ENCODE measurements around the gene HCAR3.
"Not testable (repeated sequence)": the region's sequence is repeated elsewhere in the genome, so short reads cannot be mapped to it uniquely, and the experiment has no call there.

HCAR3 gene

DNA sequence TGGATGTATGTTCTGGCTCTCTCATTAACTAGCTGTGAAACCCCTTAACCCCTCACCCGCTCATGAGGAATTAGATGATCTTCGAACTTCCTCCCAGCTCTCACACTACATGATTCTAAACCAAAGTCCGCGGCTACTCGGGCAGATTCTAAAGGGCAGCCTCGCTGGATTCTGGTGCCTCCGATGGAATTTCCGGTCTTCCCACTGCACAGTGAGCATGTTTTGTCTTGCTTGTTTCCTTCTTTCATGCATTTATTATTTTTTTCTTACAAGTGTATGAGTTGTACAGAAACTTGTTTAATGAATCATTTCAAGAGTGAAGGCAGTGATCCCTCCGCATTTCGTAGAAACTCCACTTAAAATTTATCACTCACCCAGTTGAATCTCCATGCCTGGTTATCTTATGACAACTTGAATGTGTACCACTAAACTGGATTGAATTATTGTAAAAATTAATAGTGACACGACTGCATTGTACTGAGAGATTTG is 4.5 kb upstream of the HCAR3 start:
- no peak for DNase-seq

DNA sequence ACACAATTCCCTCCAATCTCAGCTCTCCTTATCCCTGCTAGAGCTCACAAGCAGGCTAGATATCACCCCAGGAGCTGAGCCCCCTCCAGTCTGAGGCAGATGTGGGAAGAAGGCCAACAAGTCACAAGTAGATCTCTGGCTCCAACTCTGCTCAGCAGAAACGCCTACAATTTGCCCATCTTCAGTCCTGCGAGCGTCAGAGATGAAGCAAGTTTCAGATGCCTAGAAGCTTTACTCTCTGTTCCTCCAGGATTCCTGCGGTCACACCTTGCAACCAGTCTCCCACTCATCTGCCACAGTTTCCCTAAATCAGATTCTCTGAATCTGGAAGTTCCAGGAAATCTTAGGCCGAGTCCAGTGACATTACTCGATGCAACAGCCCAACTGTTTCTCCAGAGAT is 1.4 kb downstream of the HCAR3 start:
- not testable (repeated sequence) for DNase-seq

DNA sequence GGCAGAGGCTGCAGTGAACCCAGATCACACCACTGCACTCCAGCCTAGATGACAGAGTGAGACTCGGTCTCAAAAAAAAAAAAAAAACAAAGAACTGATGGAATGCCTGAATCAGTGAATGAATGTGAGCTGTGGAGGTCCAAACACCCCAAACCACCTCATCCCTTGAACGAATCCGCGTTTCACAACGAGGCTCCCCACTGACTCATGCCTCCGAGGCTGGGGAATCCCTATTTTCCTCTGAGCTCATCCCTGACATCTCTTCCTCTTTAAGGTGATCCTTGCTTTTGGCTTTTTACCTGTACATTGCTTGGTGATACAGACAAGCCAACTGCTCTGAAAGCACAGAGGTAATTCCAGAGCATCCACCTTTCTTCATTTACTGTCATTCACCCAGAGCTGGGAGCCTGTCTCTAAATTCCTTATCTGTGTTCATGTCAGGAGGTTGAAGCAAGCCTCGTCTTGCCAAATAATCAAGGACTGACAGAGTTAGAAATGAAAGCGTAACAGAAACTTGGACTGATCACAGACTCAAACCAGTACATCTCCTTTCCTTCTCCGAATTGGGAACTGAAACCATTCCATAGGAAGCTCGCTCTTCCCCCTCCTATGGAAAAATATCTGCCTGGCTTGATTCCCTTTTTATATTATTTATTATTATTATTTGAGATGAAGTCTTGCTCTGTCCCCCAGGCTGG is 3.0 kb downstream of the HCAR3 start:
- not testable (repeated sequence) for DNase-seq

DNA sequence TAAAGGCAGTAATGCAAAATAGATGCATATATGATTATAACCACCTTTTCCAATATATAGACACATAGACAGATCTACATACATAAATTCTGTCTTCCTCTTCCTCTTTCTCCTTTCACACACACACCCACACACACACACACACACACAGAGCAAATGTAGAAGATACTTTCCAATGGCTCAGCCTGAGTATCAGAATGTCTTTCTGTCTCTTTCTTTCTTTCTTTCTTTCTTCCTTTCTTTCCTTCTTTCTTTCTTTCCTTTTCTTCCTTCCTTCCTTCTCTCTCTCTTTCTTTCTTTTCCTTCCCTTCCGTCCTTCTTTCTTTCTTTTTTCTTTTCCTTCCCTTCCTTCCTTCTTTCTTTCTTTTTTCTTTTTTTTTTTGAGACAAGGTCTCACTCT is 5.3 kb downstream of the HCAR3 start:
- not testable (repeated sequence) for DNase-seq

DNA sequence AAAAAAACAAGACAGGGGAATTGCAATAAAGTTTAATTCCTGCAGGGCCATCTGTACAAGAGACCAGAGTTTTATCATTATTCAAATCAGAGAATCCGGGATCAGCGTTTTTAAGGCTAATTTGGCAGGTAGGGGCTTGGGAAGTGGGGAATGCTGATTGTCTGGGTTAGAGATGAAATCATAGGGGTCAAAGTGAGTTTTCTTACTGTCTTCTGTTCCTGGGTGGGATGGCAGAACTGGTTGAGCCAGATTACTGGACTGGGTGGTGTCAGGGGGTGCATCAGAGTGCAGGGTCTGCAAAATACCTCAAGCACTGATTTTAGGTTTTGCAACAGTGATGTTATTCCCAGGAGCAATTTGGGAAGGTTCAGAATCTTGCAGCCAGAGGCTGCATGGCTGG is 6.3 kb downstream of the HCAR3 start:
- not testable (repeated sequence) for DNase-seq

DNA sequence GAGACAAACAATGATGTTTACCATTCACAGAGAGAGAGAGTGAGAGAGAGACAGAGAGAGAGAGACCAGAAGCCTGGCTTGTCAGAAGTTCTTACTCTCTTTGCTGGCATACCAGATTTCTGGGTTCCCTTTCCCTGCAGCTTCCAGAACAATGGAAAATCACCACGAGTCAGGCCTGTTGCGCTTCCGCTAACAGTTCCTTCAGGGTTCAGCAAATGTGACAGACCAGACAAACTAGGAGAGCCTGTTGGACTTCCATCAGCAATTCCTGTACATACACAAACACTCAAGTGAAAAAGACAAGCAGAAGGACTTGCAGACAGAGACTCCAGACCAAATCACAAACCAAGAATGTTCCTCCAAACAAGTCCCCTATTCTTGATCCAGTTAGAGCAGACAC is 7.3 kb downstream of the HCAR3 start:
- not testable (repeated sequence) for DNase-seq

DNA sequence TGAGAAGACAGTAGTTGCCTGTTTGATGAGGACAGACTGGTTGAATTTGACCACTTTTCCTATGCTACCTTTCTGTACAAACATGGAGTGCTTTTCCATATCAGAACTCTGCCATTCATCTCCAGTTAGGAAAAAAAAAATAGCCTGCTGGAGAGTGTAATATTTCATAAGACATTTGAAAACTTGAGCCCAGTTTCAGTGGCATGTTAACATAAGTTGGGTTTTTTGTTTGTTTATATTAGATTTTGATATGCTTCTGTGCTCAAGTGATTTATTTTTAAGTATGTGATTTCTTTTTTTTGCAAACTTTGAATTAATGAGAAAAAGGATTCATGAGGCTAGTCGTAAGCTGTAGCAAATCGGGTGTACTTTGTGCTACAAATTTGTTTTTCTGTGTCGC is 12.8 kb downstream of the HCAR3 start:
- DNase-seq, result not testable (repeated sequence)

DNA sequence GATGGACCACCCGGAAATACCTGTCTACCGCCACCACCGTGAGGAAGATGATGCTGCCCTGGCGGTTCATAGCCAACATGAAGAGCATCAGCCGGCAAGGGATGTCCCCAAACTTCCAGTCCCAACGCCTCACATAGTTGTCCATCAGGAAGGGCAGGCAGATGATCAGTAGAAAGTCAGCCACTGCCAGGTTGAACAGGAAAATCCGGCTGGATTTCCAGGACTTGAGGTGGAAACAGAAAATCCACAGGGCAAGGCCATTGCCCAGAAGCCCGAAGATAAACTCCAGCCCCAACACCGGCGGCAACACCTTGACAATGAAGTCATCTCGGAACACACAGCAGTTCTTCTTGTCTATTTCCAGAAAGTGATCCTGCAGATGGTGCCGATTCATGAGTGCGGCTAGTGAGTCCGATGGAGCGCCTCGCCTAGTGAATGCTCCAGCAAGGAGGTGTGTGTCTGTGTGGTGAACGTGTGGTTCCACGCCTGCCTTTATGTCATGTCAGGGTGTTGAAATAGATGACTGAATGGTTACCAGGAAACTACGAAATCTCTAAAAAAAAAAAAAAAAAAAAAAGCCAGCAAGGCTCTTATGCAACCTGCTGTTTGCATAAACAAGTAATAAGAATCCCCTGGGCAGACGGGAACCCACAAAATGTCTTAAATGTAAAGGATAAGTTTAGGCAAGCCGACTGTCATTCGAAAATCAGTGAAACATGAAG is 13.6 kb downstream of the HCAR3 start, which contains the start of gene HCAR2:
Gene HCAR2, minus strand, starts transcription at position 468 of the 722 bp plus-strand sequence. Its CDS starts 74 bp downstream, at position 394.
- not testable (repeated sequence) for DNase-seq

DNA sequence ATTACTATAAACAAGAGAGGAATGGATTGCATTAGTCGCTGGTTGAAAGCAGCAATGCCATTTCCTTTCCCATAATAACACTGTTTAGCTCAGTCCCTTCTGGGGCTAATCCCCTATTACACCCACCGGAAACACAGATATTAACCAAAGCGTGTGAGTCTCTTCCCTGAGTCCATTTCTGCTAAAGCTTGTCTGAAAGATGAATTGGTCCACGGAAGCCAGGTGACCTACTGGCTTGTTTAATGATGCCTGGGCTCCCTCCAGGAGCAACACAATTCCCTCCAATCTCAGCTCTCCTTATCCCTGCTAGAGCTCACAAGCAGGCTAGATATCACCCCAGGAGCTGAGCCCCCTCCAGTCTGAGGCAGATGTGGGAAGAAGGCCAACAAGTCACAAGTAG is 15.1 kb downstream of the HCAR3 start:
- DNase-seq, result not testable (repeated sequence)

DNA sequence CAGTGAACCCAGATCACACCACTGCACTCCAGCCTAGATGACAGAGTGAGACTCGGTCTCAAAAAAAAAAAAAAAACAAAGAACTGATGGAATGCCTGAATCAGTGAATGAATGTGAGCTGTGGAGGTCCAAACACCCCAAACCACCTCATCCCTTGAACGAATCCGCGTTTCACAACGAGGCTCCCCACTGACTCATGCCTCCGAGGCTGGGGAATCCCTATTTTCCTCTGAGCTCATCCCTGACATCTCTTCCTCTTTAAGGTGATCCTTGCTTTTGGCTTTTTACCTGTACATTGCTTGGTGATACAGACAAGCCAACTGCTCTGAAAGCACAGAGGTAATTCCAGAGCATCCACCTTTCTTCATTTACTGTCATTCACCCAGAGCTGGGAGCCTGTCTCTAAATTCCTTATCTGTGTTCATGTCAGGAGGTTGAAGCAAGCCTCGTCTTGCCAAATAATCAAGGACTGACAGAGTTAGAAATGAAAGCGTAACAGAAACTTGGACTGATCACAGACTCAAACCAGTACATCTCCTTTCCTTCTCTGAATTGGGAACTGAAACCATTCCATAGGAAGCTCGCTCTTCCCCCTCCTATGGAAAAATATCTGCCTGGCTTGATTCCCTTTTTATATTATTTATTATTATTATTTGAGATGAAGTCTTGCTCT is 16.4 kb downstream of the HCAR3 start:
- not testable (repeated sequence) for DNase-seq

DNA sequence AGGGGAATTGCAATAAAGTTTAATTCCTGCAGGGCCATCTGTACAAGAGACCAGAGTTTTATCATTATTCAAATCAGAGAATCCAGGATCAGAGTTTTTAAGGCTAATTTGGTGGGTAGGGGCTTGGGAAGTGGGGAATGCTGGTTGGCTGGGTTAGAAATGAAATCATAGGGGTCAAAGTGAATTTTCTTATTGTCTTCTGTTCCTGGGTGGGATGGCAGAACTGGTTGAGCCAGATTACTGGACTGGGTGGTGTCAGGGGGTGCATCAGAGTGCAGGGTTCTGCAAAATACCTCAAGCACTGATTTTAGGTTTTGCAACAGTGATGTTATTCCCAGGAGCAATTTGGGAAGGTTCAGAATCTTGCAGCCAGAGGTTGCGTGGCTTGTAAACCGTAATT is 19.7 kb downstream of the HCAR3 start:
- DNase-seq, result not testable (repeated sequence)

DNA sequence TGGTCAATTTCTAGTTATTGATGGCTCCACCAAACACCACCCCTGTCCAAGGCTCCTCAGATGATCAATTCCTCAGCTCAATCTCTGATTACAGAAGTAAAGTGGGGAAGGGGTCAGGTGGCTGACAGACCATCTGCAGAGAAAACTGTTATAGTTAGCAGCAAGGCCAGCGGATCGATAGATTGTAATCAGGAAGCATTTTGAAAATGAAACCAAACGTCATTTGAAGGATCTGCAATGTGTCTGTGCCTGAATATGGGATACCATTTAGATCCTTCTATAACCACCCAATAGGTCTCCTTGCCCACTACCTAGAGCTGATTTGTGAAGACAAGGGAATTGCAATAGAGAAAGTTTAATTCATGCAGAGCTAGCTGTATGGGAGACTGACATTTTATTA is 25.0 kb downstream of the HCAR3 start:
- DNase-seq, result no peak

DNA sequence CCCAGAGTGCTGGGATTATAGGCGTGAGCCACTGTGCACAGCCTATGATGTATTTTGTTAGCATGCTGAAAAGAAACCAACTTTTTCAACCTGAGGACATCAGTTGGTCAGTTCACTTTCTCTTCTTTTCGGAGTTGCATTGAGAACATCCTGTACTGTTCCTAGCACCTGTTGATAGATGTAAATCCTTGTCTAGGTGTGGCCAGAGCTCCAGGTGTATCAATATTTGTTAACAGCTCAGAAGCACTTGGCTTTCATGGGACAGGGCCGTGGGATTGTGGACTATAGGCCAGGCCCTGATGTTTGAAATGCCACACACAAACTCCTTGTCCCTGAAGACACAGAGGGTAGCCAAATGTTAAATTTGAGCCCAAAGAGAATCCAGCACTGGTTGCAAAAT is 28.3 kb downstream of the HCAR3 start:
- no peak for DNase-seq

DNA sequence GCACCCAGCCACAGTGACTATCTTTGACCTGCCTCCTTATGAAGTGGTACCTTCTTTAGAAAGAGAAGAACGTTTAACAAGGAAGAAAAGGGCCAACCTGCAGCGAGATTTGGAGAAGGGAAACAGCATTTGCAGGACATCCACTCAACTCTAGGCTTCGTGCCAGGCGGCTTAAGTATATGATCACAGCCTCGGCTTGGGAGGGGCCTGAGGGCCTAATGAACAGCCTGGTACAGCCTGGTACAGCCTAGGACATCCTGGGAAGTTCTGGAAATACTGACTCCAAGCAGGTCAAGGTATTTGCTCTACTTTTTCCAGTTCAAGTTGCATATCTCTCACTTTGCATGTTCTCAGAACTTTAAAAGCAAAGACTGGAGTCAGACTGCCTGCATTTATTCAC is 29.5 kb downstream of the HCAR3 start:
- no peak for DNase-seq

DNA sequence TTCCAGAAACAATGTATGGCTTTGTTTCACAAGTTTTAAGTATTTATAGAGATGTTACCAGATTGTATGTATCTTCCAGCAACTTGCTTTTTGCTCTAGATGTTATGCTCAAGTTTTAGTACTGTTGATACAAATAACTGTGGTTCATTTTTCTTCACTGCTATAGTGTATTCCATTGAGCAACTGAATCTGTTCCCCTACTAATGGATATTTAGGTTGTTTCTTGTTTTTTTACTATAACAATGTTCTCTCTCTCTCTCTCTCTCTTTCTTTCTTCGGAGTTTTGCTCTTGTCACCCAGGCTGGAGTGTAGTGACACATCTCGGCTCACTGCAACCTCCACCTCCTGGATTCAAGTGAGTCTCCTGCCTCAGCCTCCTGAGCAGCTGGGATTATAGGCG is 30.1 kb downstream of the HCAR3 start:
- DNase-seq, result no peak

DNA sequence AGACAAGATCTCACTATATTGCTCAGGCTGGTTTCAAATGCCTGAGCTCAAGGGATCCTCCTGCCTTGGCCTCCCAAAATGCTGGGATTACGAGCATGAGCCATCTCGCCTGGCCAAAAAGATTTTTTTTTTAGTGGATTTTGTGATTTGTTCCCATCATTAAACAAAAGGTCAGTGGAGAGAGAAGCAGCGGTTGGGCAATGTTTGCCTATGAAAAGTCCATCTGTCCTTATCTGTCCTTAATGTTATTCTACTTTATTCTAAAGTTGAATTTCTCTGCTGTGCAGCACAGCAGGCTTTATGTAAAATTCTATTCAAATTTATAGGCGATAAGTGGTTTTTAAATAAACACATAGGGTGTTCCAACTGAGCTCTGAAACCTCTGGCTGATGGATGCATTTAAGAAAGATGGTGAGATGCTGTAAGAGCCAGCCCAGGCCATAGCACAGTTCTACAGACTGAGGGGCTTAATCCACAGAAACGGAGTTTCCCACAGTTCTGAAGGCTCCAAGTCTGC is 32.3 kb downstream of the HCAR3 start:
- DNase-seq, result no peak

DNA sequence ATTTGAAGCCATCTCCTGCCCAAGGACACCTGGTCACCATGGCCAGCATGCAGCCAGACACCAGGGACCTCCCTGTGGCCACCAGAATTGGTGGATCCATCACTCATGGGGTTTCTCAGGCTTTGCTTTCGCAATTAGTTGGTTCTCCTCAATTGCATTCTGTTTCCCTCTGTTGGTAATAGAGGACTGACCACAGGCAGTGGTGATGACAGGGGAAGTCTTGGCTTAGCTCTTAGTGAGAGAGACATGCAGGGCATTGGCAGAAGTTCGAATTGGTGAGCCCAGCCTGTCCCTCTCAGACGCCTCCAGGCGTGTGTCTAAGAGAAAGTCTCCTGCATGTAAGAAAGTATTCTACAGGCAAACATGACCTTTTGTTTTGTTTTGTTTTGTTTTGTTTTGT is 34.8 kb downstream of the HCAR3 start:
- DNase-seq, result no peak

DNA sequence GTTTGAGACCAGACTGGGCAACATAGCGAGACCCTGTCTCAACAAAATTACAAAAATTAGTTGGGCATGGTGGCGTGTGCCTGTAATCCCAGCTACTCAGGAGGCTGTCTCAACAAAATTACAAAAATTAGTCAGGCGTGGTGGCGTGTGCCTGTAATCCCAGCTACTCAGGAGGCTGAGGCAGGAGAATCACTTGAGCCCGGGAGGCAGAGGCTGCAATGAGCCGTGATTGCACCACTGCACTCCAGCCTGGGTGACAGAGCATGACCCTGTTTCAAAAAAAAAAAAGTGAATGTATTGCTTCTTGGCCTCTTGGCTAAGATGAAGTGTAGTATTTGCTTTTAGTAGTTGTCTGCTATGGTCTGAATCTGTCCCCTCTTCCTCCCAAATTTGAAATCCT is 35.6 kb downstream of the HCAR3 start:
- not testable (repeated sequence) for DNase-seq

DNA sequence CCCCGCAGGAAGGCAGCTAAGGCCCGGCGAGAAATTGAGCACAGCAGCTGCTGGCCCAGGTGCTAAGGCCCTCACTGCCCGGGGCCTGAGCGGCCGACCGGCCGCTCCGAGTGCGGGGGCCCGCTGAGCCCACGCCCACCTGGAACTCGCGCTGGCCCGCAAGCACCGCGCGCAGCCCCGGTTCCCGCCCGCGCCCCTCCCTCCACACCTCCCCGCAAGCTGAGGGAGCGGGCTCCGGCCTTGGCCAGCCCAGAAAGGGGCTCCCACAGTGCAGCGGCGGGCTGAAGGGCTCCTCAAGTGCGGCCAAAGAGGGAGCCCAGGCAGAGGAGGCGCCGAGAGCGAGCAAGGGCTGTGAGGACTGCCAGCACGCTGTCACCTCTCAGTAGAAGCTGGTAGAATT is 39.8 kb downstream of the HCAR3 start:
- not testable (repeated sequence) for DNase-seq

DNA sequence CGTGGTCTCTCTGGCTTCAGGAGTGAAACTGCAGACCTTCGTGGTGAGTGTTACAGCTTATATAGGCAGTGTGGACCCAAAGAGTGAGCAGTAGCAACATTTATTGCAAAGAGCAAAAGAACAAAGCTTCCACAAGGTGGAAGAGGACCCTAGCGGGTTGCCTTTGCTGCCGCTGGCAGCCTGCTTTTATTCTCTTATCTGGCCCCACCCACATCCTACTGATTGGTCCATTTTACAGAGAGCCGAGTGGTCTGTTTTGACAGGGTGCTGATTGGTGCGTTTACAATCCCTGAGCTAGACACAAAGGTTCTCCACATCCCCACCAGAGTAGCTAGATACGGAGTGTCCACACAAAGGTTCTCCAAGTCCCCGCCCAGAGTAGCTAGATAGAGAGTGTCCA is 40.6 kb downstream of the HCAR3 start:
- not testable (repeated sequence) for DNase-seq

DNA sequence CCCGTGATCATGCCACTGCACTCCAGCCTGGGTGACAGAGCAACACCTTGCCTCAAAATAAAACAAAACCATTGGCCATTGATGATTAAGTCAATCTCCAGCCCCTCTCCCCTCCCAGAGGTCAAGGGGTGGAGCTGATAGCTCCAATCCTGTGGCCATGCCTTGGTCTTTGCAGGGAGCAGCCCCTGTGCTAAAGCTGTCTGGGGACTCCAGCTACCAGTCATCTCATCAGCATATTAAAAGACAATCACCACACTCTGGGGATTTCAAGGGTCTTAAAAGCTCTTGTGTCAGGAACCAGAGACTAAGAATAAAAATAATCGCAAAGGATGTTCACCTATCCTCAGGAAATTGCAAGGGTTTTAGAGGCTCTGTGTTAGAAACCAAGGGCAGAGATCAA is 44.1 kb downstream of the HCAR3 start:
- DNase-seq, result no peak

DNA sequence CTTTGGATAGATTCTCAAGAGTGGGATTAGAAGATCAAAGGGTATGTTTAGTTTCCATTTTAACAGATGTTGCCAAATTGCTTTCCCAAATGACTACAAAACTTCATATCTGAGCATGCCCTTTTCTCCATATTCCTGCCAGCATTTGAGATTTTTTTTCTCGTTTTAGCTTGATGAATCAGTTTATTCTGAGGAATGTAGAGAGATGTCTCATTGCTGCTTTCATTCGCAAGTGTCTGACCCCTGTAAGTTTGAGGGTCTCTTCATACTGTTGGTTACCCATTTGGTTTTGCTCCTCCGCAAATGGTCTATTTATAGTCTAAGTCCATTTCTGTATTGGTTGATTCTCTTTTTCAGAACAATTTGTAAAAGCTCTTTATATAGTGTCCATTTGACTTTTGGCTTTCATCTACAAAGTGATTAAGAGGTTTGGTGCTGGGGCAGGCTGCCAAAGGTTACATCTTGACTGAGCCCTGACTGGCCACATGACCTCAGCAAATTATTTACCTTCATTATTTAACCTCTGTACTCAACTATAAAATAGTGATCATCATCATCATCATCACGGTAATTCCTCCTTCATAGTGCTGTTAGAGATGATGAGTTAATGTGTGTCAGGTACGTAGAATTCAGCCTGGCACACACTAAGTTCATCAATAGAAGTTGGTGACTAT is 47.1 kb downstream of the HCAR3 start:
- no peak for DNase-seq

DNA sequence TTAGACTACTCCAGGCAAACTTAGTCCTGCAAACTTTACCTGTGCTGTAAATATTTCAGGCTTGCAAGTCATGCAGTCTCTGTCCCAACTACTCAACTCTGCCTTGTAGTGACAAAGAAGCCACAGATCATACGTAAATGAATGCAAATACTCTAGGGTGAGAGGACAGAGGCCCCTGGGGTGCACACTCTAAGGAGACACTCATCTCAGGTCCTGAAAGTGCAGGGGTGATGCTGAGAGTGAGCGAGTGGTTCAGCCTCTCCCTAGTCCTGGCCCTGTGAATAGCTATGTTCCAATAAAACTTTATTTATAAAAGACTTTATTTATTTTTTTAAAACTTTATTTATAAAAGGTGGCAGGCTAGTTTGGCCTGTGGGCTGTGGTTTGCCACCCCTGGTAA is 48.3 kb downstream of the HCAR3 start:
- no peak for DNase-seq

Data from activated CD4-positive, alpha-beta T cell treated with anti-CD3 and anti-CD28 coated beads, Interleukin-2, amount 50 U/mL, for 1 hour (primary cell).